Gastroesophageal sphincter (tissue), 4 donors: ENCODE measurements around the gene PCDHGA1. TPM values are rescaled to one million over a fixed set of nuclear protein-coding genes. Genes with fewer than 3 reads are reported as not detected.

ENCODE experiments used
- ATAC-seq: fragments of 150-250 bp; one replicate; pipeline ENCODE4 v1.9.1; 2016; ENCODE audit warnings: mild to moderate bottlenecking, moderate library complexity
- H3K27ac ChIP-seq, 4 donors: fragments of 200-600 bp; sonication (generic) in 3 of 4; 1 replicate in 3 of 4; 2 replicates in 1 of 4; pipeline ENCODE4 v1.5.1; 2016 to 2019
- H3K27me3 ChIP-seq: fragments of 200-600 bp; sonication (generic); one replicate; pipeline ENCODE4 v1.5.1; 2019
- H3K36me3 ChIP-seq, 2 donors: fragments of 200-600 bp; sonication (generic); one replicate each; pipeline ENCODE4 v1.5.1; 2019; ENCODE audit warnings: control low read depth in 1 of 2
- H3K4me1 ChIP-seq, 3 donors: fragments of 200-600 bp; sonication (generic); 1 replicate in 2 of 3; 2 replicates in 1 of 3; pipeline ENCODE4 v1.5.1; 2016 to 2019; ENCODE audit warnings: control low read depth in 2 of 3
- H3K4me3 ChIP-seq, 2 donors: fragments of 200-600 bp; sonication (generic); one replicate each; pipeline ENCODE4 v1.5.1; 2019; ENCODE audit warnings: mild to moderate bottlenecking in 1 of 2, moderate library complexity in 1 of 2
- H3K9me3 ChIP-seq, 3 donors: fragments of 200-600 bp; sonication (generic); one replicate each; pipeline ENCODE4 v1.5.1; 2017 to 2019; ENCODE audit warnings: control low read depth in 2 of 3
- CTCF ChIP-seq, 4 experiments: fragments of 200-600 bp in 2 of 4; fragments of 450-650 bp in 2 of 4; sonication (generic) in 1 of 4; IDR thresholded peaks; one replicate each; pipeline ENCODE4 v1.5.1; 2017 to 2019; ENCODE audit warnings: antibody characterized with exemption in 4 of 4, mild to moderate bottlenecking in 2 of 4, moderate library complexity in 2 of 4
- EP300 ChIP-seq: sonication (generic); formaldehyde crosslinking; IDR thresholded peaks from one replicate; pipeline ENCODE4 v1.6.1; 2017; ENCODE audit warnings: antibody characterized with exemption, mild to moderate bottlenecking
- POLR2A ChIP-seq, 2 donors: fragments of 450-650 bp; IDR thresholded peaks; one replicate each; pipeline ENCODE4 v1.6.1; 2017; ENCODE audit warnings: antibody characterized with exemption in 2 of 2, mild to moderate bottlenecking in 2 of 2, moderate library complexity in 1 of 2
- POLR2AphosphoS5 ChIP-seq: sonication (generic); formaldehyde crosslinking; IDR thresholded peaks from one replicate; pipeline ENCODE4 v1.6.1; 2017; ENCODE audit warnings: antibody characterized with exemption
- WGBS, 2 donors: methylation state at CpG; one replicate each; pipeline ENCODE4 v1.1.5; 2018; ENCODE audit warnings: low coverage in 1 of 2; 5-methylcytosine and 5-hydroxymethylcytosine counted together
- total RNA-seq, 4 donors: library from RNA; depleted of rRNA; stranded (reverse); fragments of >200 nt; gene quantifications; one replicate each; pipeline ENCODE4 v1.1.0, GENCODE V29; 2016

Gene PCDHGA1
- total RNA-seq, 4 donors from 2014 or later, result 0.67 to 1.3 (median 1.1) TPM

GRCh38 chr5:141512390-141512910, 182.1 kb downstream of the PCDHGA1 start:
- Histone ChIP-seq H3K4me1 (peaks cover 6 to 91% (median 42%) of the 10 kb centered on the region in 3 donors), H3K9me3 (no peaks in the 10 kb centered on the region), H3K27ac (peak overlapping the region; percentile 89 to 97 (median 95)), H3K27me3 (no peaks in the 10 kb centered on the region), H3K4me3 (peak overlapping the region; percentile 73 to 80), H3K36me3 (peaks cover 0 to 38% of the 10 kb centered on the region in 2 donors)
- 7 to 10% methylated on average over 4 to 19 of the region's 28 CpGs for WGBS, 2 donors
- TF ChIP-seq POLR2A (IDR thresholded peaks at IDR 0.05), result peak in 1 of 2 donors; percentile 9
- peak; percentile 27 for TF ChIP-seq POLR2AphosphoS5
- TF ChIP-seq CTCF (IDR thresholded peaks at IDR 0.05), result peak in 3 of 4 experiments; percentile 79 to 92 (median 81)
- TF ChIP-seq EP300, result no peak
- no peak for ATAC-seq

- ATAC-seq, result no peak
These were observed 182.8 kb downstream of the PCDHGA1 start for GRCh38 chr5:141512911-141513626.

GRCh38 chr5:141513627-141514329, 183.5 kb downstream of the PCDHGA1 start:
- Histone ChIP-seq H3K9me3 (no peaks in the 10 kb centered on the region), H3K4me3 (peak overlapping the region; percentile 73 to 80), H3K27me3 (no peaks in the 10 kb centered on the region), H3K36me3 (peaks cover 0 to 40% of the 10 kb centered on the region in 2 donors), H3K4me1 (peaks cover 6 to 83% (median 29%) of the 10 kb centered on the region in 3 donors), H3K27ac (peak overlapping the region; percentile 89 to 97 (median 95))
- 0 to 2% methylated on average over 9 to 11 of the region's 29 CpGs for WGBS, 2 donors
- peak; percentile 63 for ATAC-seq
- TF ChIP-seq EP300 (no peak), POLR2AphosphoS5 (peak; percentile 46), POLR2A (IDR thresholded peaks at IDR 0.05) (no peak)

More at GRCh38 chr5:141512911-141513626, 182.8 kb downstream of the PCDHGA1 start:
- Histone ChIP-seq H3K36me3 (peaks cover 0 to 38% of the 10 kb centered on the region in 2 donors), H3K27ac (peak overlapping the region; percentile 89 to 97 (median 95)), H3K4me3 (peak overlapping the region; percentile 73 to 80), H3K9me3 (no peaks in the 10 kb centered on the region), H3K27me3 (no peaks in the 10 kb centered on the region), H3K4me1 (peaks cover 6 to 90% (median 36%) of the 10 kb centered on the region in 3 donors)
- 5 to 20% methylated on average over 15 to 21 of the region's 43 CpGs for WGBS, 2 donors
- TF ChIP-seq POLR2AphosphoS5 (no peak), EP300 (no peak), CTCF (IDR thresholded peaks at IDR 0.05) (no peak), POLR2A (IDR thresholded peaks at IDR 0.05) (peak in 1 of 2 donors; percentile 16)

- Histone ChIP-seq H3K4me3 (peak overlapping the region in 1 of 2 donors; percentile 73), H3K27me3 (no peaks in the 10 kb centered on the region), H3K27ac (peak overlapping the region; percentile 89 to 97 (median 95)), H3K9me3 (no peaks in the 10 kb centered on the region), H3K4me1 (peaks cover 3 to 79% (median 24%) of the 10 kb centered on the region in 3 donors), H3K36me3 (peaks cover 0 to 47% of the 10 kb centered on the region in 2 donors)
- ATAC-seq, result peak; percentile 8
- WGBS, 2 donors, result 31% methylated on average over 3 of the region's 6 CpGs; no CpG with 5 or more reads in 1 of the 2 donors
- TF ChIP-seq POLR2AphosphoS5, result peak; percentile 26
- TF ChIP-seq POLR2A (IDR thresholded peaks at IDR 0.05), result no peak
These were observed 184.2 kb downstream of the PCDHGA1 start for GRCh38 chr5:141514330-141515133.

GRCh38 chr5:141515141-141515540, 184.8 kb downstream of the PCDHGA1 start:
- Histone ChIP-seq H3K27ac (peak overlapping the region; percentile 89 to 97 (median 95)), H3K27me3 (no peaks in the 10 kb centered on the region), H3K36me3 (peaks cover 0 to 43% of the 10 kb centered on the region in 2 donors), H3K4me1 (peaks cover 2 to 79% (median 21%) of the 10 kb centered on the region in 3 donors), H3K9me3 (no peaks in the 10 kb centered on the region), H3K4me3 (no peak overlapping the region)
- ATAC-seq, result no peak
- 38 to 67% methylated on average over 1 to 2 of the region's 3 CpGs for WGBS, 2 donors
- TF ChIP-seq POLR2A (IDR thresholded peaks at IDR 0.05) (no peak), CTCF (IDR thresholded peaks at IDR 0.05) (no peak), POLR2AphosphoS5 (no peak), EP300 (no peak)
